ENCODE measurements around the gene HDAC9.
A peak's percentile ranks its signal among the peaks of the same experiment; 100 is the strongest.

HDAC9 gene

DNA sequence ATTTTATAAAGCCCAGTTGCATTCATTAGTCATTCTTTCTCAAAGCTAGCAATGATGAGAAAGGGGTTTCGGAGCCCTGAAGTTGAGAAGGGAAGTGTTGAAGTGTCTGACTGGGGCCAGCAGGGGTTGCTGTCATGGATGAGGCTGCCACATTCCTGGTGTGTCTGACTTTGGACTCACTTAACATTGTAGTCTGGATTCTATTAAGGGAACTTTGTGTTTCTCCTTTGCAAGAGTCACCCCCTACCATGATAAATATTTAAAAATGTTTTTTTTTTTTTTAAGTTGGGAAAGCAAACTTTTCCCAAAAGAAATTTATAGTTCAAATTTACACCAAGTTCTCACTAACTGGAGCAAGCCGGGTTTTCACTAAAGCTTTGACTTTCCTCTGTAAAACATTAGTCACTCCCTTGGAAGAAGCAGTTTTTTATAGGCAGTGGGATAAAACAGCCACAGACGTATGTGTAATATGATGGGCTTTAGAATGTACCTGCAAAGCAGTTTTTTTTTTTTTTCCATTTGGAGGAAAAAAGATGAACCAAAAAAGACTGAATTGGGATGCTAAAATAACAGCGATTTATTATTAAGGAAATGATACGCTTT, 378.3 kb downstream of the HDAC9 start:
- TF ChIP-seq TAF1 (IDR thresholded peaks at IDR 0.05; ENCODE audit: borderline replicate concordance, low read depth, low read length) (no peak), POLR2A (IDR thresholded peaks at IDR 0.05; ENCODE audit: low read depth, low read length) (no peak), POLR2AphosphoS5 (IDR thresholded peaks at IDR 0.05; ENCODE audit: low read depth, low read length) (no peak)
- no peak for FAIRE-seq
- no peak for DNase-seq (ENCODE audit: insufficient read length)

DNA sequence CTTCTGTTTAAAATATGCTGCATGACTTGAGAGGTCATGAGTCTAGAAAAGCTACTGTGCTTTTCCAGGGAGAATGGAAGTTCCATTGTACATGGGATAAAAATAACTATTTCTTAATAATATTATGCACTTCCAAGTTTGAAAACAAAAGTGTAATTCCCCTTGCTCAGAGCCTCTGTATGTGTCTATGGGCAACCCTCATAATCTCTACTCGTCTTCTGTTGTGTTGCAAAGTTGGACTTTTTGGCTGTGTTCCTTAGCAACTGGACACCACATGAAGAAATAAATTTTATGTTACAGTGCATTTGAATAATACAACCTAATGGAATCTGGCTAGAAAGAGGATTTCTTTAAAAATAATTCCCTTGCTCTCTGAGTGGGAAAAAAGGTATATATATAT, 379.3 kb downstream of the HDAC9 start:
- TF ChIP-seq POLR2A (IDR thresholded peaks at IDR 0.05; ENCODE audit: low read depth, low read length) (no peak), POLR2AphosphoS5 (IDR thresholded peaks at IDR 0.05; ENCODE audit: low read depth, low read length) (no peak), TAF1 (IDR thresholded peaks at IDR 0.05; ENCODE audit: borderline replicate concordance, low read depth, low read length) (no peak)
- FAIRE-seq (no peak), DNase-seq (ENCODE audit: insufficient read length) (no peak)

- no peak for DNase-seq (ENCODE audit: insufficient read length)
- FAIRE-seq, result no peak
- TF ChIP-seq TAF1 (IDR thresholded peaks at IDR 0.05; ENCODE audit: borderline replicate concordance, low read depth, low read length) (no peak), POLR2AphosphoS5 (IDR thresholded peaks at IDR 0.05; ENCODE audit: low read depth, low read length) (no peak), POLR2A (IDR thresholded peaks at IDR 0.05; ENCODE audit: low read depth, low read length) (no peak)
These were observed 382.3 kb downstream of the HDAC9 start for GRCh38 chr7:18877874-18878273.

GRCh38 chr7:18886832-18887231, 391.3 kb downstream of the HDAC9 start:
- peak; percentile 14 for FAIRE-seq
- DNase-seq (ENCODE audit: insufficient read length), result no peak
- no peak for TF ChIP-seq POLR2A (IDR thresholded peaks at IDR 0.05; ENCODE audit: low read depth, low read length)
- TF ChIP-seq POLR2AphosphoS5 (IDR thresholded peaks at IDR 0.05; ENCODE audit: low read depth, low read length), result no peak
- no peak for TF ChIP-seq TAF1 (IDR thresholded peaks at IDR 0.05; ENCODE audit: borderline replicate concordance, low read depth, low read length)

DNA sequence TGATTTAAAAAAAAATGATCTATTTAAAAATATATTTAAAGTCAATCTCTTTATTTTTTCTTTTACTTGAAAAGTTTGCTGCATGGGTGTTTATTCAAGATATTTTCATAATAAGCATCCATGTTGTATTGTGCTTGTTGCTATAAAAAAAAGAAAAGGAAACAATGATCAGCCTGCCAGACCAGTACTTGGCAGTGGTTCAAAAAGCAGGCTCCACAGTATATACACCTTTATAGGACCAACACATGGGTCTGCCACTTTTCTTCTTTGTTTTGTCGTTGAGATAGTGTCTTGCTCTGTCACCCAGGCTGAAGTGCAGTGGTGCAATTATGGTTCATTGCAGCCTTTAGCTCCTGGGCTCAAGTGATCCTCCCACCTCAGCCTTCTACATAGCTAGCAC, 393.9 kb downstream of the HDAC9 start:
- DNase-seq (ENCODE audit: insufficient read length), result no peak
- no peak for FAIRE-seq
- TF ChIP-seq TAF1 (IDR thresholded peaks at IDR 0.05; ENCODE audit: borderline replicate concordance, low read depth, low read length) (no peak), POLR2A (IDR thresholded peaks at IDR 0.05; ENCODE audit: low read depth, low read length) (no peak), POLR2AphosphoS5 (IDR thresholded peaks at IDR 0.05; ENCODE audit: low read depth, low read length) (no peak)

GRCh38 chr7:18890134-18890533, 394.6 kb downstream of the HDAC9 start:
- FAIRE-seq (no peak), DNase-seq (ENCODE audit: insufficient read length) (no peak)
- TF ChIP-seq POLR2A (IDR thresholded peaks at IDR 0.05; ENCODE audit: low read depth, low read length), result no peak
- TF ChIP-seq POLR2AphosphoS5 (IDR thresholded peaks at IDR 0.05; ENCODE audit: low read depth, low read length), result no peak
- no peak for TF ChIP-seq TAF1 (IDR thresholded peaks at IDR 0.05; ENCODE audit: borderline replicate concordance, low read depth, low read length)

GRCh38 chr7:18890885-18891621, 395.5 kb downstream of the HDAC9 start:
- DNase-seq (ENCODE audit: insufficient read length) (no peak), FAIRE-seq (no peak)
- no peak for TF ChIP-seq POLR2AphosphoS5 (IDR thresholded peaks at IDR 0.05; ENCODE audit: low read depth, low read length)

DNA sequence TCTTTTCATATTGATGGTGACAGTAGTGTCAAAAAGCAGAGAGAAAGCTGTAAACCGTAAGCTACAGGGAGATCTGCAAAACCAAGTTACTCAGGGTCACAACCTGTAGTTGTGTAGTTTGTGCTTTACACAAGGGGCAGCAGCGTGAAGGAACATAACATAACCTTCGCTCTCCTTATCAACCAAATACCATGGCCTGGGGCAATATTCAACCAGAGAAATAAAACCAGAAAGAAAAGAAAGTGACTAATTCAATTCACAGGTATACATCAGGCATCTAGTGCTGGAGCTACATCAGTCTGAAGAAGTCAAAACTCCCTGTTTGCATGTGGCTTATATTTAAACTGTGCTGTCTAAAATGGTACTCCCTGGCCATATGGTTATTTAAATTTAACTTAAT, 397.6 kb downstream of the HDAC9 start:
- DNase-seq (ENCODE audit: insufficient read length) (no peak), FAIRE-seq (no peak)
- TF ChIP-seq POLR2AphosphoS5 (IDR thresholded peaks at IDR 0.05; ENCODE audit: low read depth, low read length), result no peak
- TF ChIP-seq POLR2A (IDR thresholded peaks at IDR 0.05; ENCODE audit: low read depth, low read length), result no peak
- TF ChIP-seq TAF1 (IDR thresholded peaks at IDR 0.05; ENCODE audit: borderline replicate concordance, low read depth, low read length), result no peak

DNA sequence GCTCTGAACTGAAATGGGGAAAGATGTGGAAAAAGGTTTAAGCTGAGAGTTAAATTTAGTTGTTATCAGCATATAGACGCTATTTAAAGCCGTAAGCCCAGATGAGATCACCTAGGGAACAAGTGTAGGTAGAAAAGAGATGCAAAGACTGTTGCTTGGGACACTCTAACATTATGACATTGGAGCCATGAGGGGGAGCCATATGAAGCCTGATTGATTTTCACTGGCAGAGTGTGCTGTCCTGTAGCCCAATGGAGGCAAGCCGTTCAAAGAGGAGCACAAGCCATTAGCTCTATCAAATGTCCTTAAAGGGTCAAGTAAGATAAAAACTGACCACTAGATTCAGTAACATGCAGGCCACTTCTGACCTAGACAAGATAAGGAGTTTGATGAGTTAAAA, 398.6 kb downstream of the HDAC9 start:
- DNase-seq (ENCODE audit: insufficient read length) (no peak), FAIRE-seq (no peak)
- no peak for TF ChIP-seq TAF1 (IDR thresholded peaks at IDR 0.05; ENCODE audit: borderline replicate concordance, low read depth, low read length)
- TF ChIP-seq POLR2AphosphoS5 (IDR thresholded peaks at IDR 0.05; ENCODE audit: low read depth, low read length), result no peak
- TF ChIP-seq POLR2A (IDR thresholded peaks at IDR 0.05; ENCODE audit: low read depth, low read length), result no peak

GRCh38 chr7:18895456-18895855, 399.9 kb downstream of the HDAC9 start:
- no peak for DNase-seq (ENCODE audit: insufficient read length)

GRCh38 chr7:18896343-18896975, 400.9 kb downstream of the HDAC9 start:
- TF ChIP-seq TAF1 (IDR thresholded peaks at IDR 0.05; ENCODE audit: borderline replicate concordance, low read depth, low read length) (no peak), POLR2AphosphoS5 (IDR thresholded peaks at IDR 0.05; ENCODE audit: low read depth, low read length) (no peak), POLR2A (IDR thresholded peaks at IDR 0.05; ENCODE audit: low read depth, low read length) (no peak)
- FAIRE-seq, result no peak
- DNase-seq (ENCODE audit: insufficient read length), result no peak

More at GRCh38 chr7:18895456-18895855, 399.9 kb downstream of the HDAC9 start:
- no peak for TF ChIP-seq POLR2A (IDR thresholded peaks at IDR 0.05; ENCODE audit: low read depth, low read length)
- TF ChIP-seq POLR2AphosphoS5 (IDR thresholded peaks at IDR 0.05; ENCODE audit: low read depth, low read length), result no peak
- TF ChIP-seq TAF1 (IDR thresholded peaks at IDR 0.05; ENCODE audit: borderline replicate concordance, low read depth, low read length), result no peak
- FAIRE-seq, result no peak

DNA sequence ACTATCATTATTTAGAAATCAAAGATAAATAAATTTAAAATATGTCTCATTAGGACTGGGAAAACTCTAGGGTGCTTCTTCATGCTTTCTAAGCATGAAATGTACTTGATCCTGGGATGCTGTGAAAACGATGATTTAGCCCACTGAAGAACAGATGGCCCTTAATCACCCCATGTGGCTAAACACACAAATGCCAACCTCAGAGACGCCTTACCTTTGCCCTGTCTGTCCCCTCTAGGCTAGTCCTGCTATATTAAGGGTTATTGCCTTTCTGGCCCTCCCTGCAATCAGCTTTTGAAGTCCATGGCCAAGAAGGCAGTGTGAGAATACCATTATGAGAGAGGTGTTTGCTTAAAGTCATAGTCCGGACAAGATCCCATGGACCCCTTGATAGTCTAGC, 404.7 kb downstream of the HDAC9 start:
- TF ChIP-seq POLR2A (IDR thresholded peaks at IDR 0.05; ENCODE audit: low read depth, low read length) (no peak), POLR2AphosphoS5 (IDR thresholded peaks at IDR 0.05; ENCODE audit: low read depth, low read length) (no peak), TAF1 (IDR thresholded peaks at IDR 0.05; ENCODE audit: borderline replicate concordance, low read depth, low read length) (no peak)
- no peak for FAIRE-seq

More for the DNA sequence above, 404.7 kb downstream of the HDAC9 start:
- DNase-seq (ENCODE audit: insufficient read length), result no peak

All from GM12892 (cell line).